ENCODE measurements around the gene ZFPM1.

ZFPM1 gene

GRCh38 chr16:88548131-88548874 is 95.2 kb downstream of the ZFPM1 start:
- FAIRE-seq, result no peak

DNA sequence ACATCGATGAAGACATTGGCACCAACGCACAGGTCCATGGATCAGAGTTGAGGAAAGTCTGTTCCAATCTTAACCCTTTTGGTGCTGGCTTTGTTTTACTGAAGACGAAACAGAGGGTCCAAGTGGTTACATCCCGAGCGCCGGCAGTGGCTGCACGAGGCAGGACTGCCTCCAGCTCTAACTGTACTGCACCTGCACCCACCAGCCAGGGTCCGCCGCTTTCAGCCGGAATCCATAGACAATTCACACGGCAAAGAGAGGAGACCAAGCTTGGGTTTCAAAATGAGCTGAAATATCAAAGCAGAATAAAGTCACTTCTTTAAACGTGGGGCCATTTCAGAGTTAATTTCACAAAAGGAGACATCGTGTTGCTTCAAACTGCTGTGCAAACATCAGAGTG is 95.9 kb downstream of the ZFPM1 start:
- no peak for FAIRE-seq

- no peak for FAIRE-seq
Observed at GRCh38 chr16:88549671-88550245, 96.7 kb downstream of the ZFPM1 start.

DNA sequence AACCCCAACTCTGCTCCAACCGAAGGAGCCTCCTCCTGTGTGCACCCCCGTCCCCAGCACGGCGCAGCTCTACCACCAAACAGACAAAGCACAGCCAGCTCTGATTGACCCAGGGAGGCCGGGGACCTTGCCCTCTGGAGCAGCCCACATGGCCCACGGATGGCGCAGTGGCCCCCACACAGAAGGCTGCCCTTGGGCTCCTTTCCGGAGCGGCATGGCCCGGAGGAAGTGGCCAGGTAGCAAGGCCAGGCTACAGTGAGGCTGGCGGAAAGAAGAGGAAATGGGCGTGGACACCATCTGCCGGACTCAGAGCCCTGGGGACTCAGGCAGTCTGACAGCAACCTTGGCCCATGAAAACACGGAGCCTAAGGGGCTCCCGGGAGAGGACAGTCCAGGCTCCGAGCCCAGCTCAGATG is 97.2 kb downstream of the ZFPM1 start:
- FAIRE-seq, result no peak

GRCh38 chr16:88552166-88552565 is 99.1 kb downstream of the ZFPM1 start:
- no peak for FAIRE-seq

- FAIRE-seq, result no peak
Observed at GRCh38 chr16:88552815-88553214, 99.7 kb downstream of the ZFPM1 start.

DNA sequence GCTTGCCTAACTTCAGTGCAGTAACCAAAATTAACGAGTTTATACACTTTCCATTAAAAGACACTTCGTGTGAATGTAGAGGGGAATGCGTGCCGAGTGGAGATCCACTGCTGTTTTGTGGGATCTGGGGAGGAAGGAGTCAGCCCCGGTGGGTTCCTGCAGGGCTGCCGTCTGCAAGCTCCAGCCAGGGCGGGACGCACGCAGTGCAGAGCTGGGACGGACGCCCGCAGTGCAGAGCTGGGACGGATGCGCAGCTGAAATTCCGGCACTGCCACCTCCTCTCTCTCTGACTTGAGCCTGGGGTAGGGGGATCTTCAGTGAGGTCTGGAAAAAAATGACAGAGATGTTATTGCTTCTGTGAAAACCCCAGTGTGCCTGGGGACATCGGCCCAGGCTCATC is 100.7 kb downstream of the ZFPM1 start:
- FAIRE-seq, result no peak

DNA sequence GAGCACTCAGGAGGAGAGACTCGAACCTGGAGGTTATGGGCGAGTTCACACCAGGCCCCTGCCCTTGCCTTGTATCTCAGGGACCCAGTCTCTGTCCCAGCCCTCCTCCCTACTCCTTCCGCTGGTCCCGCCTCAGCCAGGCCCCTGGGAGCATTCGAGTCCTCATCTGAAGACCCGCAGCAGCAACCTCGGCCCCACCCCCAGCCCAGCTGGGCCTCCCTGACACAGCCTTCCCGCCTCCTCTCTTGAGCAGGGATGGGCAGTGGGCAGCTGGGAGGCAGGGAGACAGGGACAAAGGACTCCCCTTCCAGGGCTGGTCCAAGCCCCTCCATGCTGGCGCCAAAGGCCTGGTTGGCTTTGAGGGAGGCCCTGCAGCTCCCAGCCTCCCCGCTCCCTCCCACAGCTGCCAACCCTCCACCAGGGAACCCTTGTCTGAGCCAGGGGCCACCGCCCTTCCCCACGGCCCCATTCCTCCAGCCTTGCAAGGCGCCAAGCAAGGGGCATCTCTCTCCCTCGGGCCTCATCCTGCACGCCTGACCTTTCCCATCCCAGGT is 101.7 kb downstream of the ZFPM1 start:
- no peak for FAIRE-seq

GRCh38 chr16:88556294-88556988 is 103.4 kb downstream of the ZFPM1 start:
- FAIRE-seq, result no peak

- no peak for FAIRE-seq
Observed at GRCh38 chr16:88558457-88559442, 105.7 kb downstream of the ZFPM1 start.

- FAIRE-seq, result no peak
Observed at GRCh38 chr16:88560714-88561484, 107.8 kb downstream of the ZFPM1 start.

- FAIRE-seq, result no peak
Observed at GRCh38 chr16:88561485-88562359, 108.6 kb downstream of the ZFPM1 start.

DNA sequence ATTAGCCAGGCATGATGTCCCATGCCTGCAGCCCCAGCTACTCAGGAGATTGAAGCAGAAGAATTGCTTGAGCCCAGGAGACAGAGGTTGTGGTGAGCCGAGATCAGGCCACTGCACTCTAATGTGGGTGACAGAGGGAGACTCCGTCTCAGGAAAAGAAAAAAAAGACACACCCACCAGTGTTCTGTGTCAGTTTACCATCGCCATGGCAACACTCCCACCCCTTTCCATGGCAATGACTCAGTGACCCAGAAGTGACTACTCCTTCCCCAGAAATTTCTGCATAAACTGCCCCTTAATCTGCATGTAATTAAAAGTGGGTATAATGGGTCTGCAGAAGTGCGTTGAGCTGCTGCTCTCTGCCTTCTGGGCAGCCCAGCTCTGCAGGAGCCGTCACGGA is 113.1 kb downstream of the ZFPM1 start:
- no peak for FAIRE-seq

GRCh38 chr16:88568710-88569613 is 115.9 kb downstream of the ZFPM1 start:
- FAIRE-seq, result no peak

DNA sequence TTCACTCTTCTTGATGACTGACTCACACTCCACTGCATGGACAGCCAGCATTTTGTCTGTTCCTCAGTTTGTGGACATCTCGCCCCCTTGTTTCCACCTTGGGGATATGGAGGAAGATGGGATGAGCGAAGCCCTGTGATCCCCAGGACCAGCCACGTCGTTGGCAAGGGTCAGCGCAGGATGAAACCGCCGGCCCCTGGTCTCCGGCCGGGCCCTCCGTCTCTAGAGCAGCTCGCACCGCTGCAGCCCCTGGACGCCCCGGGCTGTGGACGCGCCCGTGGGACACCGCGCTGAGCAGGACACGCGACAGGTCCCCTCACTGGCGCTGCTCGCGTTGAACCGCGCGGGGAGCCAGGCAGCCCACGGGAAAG is 116.5 kb downstream of the ZFPM1 start:
- FAIRE-seq, result no peak

- FAIRE-seq, result no peak
Observed at GRCh38 chr16:88569985-88570690, 117.1 kb downstream of the ZFPM1 start, which contains the start of gene ZC3H18. TSS of gene ZC3H18 (plus strand) at chr16:88570403. CDS start at chr16:88577124, 6,721 bp downstream.

- FAIRE-seq, result no peak
Observed at GRCh38 chr16:88570691-88571092, 117.6 kb downstream of the ZFPM1 start.

- no peak for FAIRE-seq
Observed at GRCh38 chr16:88575251-88575650, 122.2 kb downstream of the ZFPM1 start.

GRCh38 chr16:88576307-88576706 is 123.2 kb downstream of the ZFPM1 start:
- no peak for FAIRE-seq
